GM19035 (cell line): ENCODE data around the gene TBRG4.
"Not testable (repeated sequence)": the region's sequence is repeated elsewhere in the genome, so short reads cannot be mapped to it uniquely, and the experiment has no call there.

Experiments used
- ATAC-seq: cut with Tn5 transposase; IDR thresholded peaks from one replicate; pipeline ENCODE4 v1.9.1; 2021; ENCODE audit not compliant: unreplicated experiment

TBRG4 gene

DNA sequence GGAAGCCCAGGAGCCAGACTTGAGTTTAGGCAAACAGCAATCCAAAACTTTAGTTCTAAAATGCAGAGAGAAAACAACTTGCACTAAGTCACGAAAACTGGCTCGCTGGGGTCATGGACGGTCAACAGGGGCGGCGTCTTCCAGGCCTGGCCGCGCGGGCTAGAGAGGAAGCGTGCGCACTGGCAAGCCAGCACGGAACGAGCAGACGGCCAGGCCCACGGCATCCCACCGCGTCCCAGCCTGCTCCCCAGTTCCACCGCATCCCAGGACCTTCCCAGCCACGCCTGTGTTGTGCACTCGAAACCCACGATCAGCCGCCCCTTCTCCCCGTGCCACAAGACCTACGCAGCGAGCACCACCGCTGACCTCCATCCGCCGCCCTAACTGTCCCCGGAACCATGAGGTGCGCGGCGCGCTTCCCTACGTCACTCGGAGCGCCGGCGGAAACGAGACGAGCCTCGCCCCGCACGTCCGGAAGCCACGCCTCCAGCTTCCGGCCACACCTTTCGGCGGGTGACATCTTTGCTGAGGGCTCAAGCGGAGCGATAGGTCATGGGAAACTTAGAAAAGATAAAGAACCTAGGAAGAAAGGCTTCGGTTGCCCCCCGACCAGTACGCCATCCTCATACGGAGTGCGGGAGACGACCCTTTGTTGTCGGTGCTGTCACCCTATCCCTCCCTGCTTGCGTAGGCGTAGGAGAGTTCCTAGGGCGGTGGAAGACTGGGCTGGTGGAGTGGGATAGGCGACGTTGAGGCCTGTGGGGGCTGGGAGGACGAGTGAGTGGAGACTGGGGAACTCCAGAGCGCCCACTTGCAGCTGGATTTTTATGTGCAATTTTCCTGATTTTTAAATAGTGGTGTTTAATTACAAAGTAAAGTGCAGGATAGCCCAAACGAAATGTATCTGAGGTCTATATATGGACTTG, at the start of gene TBRG4:
TSS of gene TBRG4 (minus strand) at position 400 of the 926 bp plus-strand sequence. CDS start 2,460 bp downstream, outside the sequence.
- peak; percentile 94 for ATAC-seq

DNA sequence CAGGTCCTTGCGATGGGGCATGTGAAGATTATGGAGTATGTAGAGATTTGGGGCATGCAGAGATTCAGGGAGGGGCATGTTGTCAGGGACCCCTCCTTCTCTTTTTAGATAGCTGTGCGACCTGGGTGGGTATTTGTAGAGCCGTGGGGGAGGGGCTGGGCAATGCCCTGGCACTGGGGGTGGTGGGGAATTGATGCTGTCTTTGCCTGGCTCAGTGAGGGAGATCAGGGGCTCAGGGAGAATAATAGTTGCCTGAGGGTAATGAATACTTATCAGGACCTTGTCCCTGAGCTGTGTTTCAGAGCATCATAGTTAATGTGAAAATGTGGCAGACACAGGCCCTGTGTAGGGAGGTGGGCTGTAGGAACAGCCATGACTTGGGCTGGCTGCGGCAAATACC, 49.6 kb upstream of the TBRG4 start:
- no peak for ATAC-seq

DNA sequence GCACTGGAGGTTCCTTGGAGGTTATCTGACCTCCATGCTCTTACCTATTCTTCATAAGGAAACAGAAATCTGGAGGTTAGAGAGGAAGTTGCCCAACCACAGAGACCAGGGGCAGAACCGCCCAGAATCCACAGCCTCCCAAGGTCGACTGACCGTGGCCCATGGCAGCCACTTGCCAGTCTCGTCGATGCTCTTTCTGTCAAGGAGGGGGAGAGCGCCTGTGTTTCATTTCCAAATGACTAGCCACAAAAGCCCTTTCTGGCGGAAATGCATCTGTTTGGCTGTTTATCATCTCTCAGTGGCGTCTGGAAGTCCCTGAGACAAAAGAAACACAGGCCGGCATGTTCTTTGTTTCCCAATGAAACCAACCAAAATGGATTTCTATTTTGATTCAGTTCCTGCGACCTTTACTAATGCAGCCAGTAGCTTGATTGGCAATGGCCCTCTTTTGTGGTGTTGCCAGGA, 49.0 kb upstream of the TBRG4 start:
- ATAC-seq, result no peak

DNA sequence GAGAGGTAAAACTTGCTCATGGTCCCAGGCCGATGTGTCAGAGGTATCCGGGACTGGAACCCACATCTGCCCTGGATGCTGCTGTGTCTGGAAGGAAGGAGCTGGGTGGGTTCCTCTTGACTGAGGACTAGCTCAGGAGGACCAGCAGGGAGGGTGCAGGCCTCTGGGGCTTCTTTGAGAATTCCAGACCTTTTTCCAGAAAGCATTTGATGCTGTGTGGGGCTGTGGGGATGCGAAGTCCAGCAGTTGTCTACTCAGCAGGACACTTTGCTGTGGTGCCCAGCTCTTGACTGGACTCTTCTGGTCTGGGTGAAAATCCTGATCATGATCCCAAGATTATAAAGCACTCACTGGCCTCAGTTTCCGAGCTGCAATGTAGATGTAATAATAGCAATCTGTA, 47.8 kb upstream of the TBRG4 start:
- ATAC-seq, result no peak

DNA sequence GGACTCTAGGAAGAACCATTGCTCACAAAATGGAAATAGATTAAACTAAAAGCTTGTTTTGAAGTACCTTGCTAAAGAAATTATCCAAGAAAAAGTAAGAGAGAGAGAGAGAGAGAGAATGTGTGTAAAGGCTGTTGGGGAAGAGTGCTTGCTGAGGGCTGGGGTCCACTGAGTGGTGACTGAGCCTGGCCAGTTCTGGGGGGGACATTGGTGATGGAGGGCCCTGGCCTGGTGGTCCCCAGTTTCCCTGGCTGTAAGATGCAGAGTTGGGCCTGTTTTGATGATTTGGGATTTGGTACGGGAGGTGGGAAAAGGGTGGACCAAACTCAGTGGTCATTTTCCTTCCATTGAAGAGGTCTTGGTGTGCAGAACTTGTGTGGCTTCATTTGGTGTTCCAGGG, 47.0 kb upstream of the TBRG4 start:
- ATAC-seq, result no peak

DNA sequence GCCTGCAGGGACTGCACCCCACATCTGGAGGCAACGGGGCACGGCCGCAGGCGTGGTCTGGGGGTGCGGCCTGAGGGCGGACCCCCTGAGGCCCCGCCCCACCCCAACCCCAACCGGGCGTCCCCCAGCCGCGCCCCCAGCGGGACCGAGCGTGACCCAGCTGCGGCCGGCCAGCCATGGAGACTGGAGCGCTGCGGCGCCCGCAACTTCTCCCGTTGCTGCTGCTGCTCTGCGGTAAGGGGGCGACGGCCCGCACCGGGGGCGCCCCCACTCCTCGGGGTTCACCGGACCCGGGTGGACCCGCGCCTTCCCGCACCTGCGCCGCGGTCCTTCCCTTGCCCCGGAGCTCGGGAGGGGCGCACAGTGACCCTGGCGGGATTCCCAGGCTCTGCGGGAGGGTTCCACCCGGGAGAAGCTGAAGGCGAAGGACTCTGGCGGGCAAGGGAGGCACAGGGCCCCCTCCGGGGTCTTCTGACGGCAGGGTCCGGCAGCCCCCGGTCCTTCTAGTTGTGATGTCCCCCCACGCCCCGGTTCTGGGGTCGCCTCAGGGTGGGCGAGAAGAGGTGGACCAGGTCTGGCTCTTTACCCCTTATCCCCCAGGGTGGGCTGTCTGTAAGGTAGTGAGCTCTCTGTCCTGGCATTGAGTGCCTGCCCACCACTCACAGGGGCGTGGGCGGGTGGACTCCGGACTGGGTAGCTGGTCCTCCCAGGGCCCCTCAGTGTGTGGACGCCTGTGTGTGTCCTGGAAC, 46.3 kb upstream of the TBRG4 start, which contains the start of gene RAMP3:
TSS of gene RAMP3 (plus strand) at position 139 of the 749 bp plus-strand sequence. CDS start at position 177, 38 bp downstream.
- ATAC-seq, result no peak

DNA sequence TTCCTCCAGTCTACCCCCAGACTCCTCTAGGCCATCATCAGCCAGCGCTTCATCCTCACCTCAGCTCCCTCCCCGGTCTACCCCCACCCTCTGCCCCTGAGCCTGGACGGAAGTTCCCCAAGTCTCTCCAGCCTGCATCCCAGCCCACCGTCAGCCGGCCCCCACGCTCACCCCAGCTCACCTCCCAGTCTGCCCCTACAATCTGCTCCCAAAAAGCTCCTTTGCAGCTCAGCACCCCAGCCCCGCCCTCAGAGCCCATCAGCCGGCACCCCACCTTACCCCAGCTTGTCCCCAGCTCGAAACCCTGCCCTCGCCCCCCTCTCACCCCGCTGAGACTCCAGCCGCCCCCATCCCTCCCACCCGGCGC, 45.8 kb upstream of the TBRG4 start:
- ATAC-seq, result no peak

DNA sequence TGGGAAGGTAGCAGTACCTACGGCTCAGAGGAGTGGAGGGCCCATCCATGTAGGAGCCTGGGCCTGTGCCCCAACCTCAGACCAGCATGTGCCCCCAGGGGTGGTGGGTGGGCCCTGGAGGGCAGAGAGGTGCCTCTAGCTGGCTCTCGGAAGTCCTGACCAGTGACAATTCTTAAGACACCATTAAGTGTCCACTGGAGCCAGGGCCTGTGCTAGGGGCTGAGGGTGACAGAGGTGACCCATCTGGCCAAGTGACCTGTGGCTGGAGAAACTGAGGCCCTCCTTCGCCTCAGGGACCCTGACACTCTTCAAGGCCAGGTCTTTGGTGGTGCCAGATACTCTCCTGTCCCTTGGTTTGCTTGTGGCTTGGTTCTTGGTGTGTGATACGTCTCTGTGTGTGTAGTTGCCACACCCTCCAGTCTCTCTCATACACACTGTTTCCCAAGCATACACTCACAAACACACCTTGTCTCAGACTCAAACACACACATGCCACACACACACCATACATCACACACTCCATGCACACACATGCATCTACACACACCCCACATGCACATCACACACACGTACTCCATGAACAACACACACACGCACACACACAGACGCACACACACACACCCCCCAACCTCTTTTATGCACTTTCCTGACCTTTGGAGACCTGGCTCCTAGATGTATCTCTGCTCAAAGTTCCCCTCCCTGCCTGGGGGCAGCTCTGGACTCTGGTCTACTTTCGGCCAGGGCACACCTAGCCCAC, 45.2 kb upstream of the TBRG4 start:
- ATAC-seq, result no peak

DNA sequence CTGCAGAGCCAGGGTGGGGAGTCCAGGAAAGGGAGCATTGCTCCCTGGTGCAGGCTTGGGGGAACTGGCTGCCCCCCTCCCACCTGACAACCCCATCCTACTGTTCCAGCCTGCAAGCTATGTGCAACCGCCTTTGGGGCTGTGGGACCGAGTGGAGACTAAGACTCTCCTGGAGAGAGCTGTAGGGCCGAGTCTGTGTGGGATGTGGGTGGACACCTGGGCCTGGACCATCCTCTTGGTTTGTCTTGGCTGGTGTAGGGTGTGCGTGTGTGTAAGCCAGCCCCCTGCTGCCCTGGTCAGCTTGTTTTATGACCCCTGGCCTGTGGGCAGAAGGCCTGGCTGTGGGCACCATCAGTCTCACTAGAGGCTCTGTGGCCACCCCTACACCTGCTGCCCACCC, 44.4 kb upstream of the TBRG4 start:
- no peak for ATAC-seq

DNA sequence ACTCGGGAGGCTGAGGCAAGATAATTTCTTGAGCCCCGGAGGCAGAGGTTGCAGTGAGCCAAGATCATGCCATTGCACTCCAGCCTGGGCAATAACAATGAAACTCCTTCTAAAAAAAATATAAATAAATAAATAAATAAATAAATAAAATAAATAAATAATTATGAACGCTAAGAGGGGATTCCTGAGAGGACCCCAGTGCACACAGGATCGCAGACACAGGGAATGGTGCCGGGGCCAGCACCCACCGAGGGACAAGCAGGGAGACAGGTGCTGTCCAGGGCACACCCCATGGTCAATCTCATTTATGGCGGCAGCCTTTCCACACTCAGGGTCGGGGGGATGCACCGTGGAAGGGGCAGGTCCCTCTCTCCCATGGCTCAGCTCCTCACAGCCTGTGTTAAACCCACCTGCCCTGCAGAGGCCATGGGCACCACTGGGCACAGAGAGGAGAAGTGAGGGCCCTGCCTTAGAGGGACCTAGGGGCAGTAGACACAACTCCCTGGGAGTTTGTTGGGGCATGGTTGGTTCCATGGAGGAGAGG, 43.9 kb upstream of the TBRG4 start:
- ATAC-seq, result no peak

DNA sequence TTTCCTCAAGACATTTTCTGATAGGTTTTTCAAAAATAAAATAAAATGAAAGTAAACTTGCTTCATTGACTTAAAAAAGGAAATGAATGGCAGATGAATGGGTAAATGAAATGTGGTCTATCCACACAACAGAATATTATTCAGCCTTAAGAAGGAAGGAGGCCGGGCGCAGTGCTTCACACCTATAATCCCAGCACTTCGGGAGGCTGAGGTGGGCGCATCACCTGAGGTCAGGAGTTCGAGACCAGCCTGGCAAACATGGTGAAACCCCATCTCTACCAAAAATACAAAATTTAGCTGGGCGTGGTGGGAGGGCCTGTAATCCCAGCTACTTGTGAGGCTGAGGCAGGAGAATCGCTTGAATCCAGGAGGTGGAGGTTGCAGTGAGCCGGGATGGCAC, 42.4 kb upstream of the TBRG4 start:
- ATAC-seq, result not testable (repeated sequence)

DNA sequence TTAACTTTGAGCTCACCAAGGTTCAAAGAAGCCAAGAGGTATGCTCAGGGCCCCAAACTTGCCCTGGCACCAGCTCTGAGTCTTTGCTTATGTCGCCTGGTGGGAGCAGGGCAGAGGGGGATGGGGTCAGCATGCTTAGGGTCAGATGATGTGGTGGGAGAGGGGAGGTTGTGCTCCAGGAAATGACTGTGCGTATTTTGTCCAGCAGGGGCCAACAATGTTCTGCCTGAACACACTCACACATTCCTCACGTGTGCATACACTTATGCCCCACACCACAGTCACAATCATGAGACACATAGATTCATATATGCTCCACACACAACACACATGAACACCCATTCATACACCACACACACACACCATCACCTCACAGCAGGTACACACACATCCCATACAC, 41.7 kb upstream of the TBRG4 start:
- no peak for ATAC-seq

DNA sequence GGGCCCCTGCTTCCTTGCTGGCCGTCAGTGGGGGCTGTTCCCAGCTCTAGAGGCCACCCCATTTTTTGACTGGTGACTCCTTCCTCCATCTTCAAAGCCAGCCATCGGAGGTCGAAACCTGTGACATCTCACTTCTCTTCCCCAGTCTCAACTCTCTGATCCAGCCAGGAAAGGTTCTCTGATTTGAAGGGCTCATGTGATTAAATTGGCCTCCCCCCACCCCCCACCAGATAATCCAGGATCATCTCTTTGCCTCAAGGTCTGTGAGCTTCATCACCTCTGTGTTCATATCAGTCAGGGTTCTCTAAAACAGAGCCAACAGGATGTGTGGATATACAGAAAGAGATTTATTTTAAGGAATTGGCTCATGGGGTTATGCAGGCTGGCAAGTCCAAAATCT, 40.5 kb upstream of the TBRG4 start:
- ATAC-seq, result no peak

DNA sequence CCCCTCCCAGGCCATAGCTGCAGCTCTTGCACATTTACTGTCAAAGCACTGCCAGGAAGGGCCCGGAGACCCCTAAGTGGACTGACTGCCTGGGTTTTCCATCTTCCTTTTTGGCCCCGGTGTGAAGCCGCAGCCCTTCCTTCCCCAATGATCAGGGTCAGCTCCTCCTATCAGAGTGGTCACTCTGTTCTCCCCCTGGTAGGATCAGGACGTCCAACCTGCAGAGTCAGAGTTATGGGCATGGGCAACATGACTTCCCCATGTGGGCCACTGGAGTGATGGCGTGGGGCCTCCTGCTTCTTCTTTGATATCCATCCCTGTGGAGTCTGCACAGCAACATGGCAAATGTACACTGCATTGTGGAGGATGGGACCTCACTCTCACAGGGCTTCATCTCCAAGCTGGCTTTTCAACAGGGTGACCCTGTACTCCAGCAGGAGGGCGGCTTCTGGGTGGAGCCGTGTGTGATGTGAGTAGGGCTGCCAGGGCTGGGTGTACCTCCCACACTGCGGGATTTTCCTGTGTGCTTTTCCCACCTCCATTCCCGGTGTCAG, 39.7 kb upstream of the TBRG4 start:
- no peak for ATAC-seq

DNA sequence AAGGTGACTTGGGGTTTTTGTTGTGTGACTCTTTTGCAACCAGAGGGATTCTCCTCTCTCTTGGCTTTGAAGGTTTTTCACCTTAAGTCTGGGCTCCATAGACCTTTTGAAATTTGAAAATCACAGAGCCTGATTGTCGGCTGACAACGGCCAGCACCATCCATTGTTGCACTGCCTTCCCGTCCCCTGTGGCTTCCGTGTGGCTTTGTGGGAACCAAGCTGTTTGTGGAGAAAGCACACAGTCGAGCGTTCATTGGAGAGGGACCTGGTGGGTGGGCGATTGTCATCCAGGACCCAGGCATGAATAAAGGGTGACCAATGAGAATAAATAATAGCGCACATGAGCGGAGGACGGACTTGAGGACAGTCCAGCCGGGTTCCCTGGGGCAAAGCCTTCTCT, 38.7 kb upstream of the TBRG4 start:
- ATAC-seq, result no peak

DNA sequence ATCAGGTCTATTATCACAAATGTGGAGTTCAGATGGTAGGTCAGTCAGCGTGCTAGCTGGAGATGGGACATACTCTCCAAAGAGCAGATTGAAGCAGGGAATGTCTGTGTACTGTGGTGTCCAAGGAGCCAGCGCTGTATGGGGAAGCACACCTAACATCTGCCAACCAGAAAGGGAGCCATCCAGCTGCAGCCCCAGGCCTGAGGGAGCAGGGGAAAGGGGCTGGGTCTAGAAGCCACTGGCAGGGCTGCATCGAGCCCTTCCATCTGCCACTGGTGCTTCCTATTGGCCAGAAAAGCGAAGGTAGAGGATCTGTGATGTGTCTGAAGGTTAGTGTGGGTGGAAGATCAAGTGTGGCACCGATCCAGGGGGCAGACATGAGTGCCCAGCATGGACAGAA, 38.1 kb upstream of the TBRG4 start:
- no peak for ATAC-seq

DNA sequence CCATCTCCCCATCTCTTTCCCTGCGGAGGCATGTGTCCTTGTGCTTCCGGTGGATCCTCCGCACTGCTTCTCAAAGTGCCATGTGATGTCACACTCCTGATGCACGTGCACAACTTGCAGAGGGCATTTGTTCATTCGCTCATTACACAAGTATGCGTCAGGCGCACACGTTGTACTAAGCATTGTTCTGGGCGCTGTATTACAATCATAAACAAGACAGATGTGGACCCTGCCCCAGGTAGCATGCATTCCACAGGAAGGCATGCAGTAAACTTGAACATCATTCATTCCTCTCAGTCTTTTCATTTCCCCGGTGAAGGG, 37.1 kb upstream of the TBRG4 start:
- ATAC-seq, result no peak

DNA sequence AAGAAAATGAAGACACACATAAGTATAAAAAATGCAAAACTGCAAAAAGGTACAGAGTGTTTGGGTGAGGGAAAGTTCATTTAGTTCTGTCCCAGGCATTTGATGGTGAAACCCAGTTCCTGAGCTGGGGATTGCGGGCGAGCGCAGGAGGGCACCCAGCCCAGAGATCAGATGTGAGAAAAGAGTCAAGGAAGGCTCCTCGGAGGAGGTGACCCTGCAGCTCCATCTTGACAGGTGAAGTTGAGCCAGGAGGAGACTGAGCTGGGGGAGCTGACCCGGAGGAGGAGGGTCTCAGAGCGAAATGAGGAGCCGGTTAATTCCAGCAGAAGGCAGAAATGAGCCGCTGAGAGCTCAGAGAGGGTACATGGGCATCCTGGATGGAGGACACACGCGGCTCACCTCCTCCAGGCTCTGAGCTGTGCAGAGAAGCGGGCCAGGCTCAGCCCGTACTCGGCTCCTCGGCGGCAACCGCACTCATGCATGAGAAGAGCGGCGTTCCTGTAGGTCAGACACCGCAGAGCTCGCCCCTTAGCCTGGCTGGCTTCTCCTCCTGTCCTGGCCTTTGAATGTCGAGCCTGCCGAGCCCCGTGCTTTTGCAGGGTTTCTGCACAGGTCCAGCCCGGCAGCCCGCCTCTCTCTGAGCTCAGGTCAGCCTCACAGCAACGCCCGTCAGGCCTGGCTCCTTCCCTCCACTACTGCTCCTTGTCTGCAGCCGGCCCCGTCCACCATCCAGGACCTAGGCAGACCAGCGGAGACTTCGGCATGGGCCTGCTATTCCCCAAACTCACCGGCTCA, 36.6 kb upstream of the TBRG4 start:
- no peak for ATAC-seq

DNA sequence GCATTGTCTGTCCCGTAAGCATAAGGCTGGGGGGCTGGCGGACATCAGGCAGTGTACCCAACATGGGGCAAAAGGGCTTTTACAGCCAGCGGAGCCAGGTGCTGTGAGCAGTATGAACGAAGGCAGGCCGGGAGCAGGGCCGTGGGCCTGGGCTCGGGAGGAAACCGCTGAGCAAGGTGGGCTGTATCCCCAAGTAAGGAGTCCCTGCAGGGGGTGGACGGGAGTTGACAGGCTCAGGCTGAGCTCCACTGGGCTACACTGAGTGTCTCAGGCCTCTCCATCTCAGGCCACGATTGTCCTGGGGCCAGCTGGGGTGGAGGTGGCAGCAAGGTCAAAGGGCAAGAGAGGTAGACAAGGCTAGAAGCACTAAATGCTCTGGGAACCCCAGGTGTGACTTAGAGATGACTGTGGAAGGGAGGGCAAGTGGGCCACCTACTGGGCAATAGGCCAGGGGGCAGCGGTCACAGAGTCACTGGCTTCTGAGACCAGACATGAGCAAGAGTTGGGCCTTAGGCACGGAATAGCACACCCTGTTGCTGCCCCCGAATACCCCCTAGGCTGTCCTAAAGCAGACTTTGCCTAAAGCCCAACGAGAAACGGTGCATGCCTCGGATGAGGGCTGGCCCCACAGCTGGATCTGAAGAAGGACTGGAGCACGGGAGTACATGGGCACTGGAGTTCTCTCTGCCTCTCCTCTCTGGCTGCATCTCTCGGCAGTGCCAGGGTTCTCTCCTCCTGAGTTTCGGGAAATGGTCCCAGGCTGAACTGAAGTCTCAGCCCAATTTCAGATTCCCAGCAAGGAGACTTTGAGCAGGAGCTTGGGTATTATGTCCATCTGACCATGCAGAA, 35.3 kb upstream of the TBRG4 start:
- no peak for ATAC-seq
